ENCODE measurements around the gene ARHGEF39. TPM values are rescaled to one million over a fixed set of nuclear protein-coding genes. Genes with fewer than 3 reads are reported as not detected.
"Not testable (repeated sequence)": the region's sequence is repeated elsewhere in the genome, so short reads cannot be mapped to it uniquely, and the experiment has no call there.

The ARHGEF39 gene
- total RNA-seq, 8 experiments from 2014 or later: 0.41 to 7.2 (median 3.0) TPM

DNA sequence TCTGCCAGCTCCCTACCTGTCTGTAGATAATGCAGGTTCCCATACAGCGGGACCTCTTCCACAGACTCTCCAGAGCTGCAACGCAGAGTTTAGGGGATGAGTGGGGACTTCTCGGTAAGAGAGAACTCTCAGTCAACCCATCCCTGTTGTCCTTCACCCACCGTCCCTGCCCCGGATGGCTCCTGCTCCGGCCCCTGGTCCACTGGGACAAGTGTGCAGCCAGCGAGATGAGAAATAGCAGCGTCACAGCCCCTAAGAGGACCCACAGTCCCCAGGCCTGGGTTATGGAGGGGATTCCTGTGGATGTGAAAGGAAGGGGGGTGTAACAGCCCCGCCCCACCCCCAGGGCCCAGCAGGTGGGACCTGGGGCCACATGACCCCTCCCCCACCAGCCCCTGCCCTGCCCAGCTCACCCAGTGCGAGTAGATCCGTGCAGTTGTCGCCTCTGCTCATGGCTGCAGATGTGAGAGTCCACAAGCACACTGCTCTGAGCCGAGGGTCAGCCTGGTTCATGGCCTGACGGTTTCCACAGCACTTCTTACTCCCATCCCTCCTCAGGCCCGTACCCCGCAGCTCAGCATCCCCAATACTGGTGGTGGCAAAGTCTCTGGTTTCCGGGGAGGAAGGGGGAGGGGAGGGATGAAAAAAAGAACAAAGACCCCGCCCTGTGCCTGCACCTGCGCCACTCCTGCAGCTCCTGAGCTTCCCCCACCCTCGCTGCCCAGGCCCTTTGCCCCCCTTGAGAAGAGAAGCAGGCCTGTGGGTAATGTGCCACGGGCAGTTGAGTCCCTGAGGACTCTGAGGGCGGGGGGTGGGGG is 14.4 kb downstream of the ARHGEF39 start, which contains the start of gene SIT1:
Gene SIT1 (minus strand): TSS at position 591 of the 818 bp plus-strand sequence. CDS start 78 bp downstream, at position 513.
- Histone ChIP-seq H3K27ac (no peak within 1 kb of the TSS), H3K4me3 (no peak within 1 kb of the TSS), H3K4me1 (replicated peaks in 1 of 2) (peaks cover 8 to 10% of the 10 kb centered on the region in 2 donors)
- in situ Hi-C loops (cut with MboI; ENCODE audit: low pct_unique_long_range_greater_than_20kb in 2 of 9, low sequenced_read_pairs in 9 of 9, unreplicated experiment in 9 of 9): no loop called here
- no peak for ATAC-seq (replicated peaks in 6 of 8)
- 50 to 58% methylated on average over 2 to 3 of the region's 22 CpGs; no CpG with 5 or more reads in 8 of the 10 experiments for WGBS, 10 experiments

DNA sequence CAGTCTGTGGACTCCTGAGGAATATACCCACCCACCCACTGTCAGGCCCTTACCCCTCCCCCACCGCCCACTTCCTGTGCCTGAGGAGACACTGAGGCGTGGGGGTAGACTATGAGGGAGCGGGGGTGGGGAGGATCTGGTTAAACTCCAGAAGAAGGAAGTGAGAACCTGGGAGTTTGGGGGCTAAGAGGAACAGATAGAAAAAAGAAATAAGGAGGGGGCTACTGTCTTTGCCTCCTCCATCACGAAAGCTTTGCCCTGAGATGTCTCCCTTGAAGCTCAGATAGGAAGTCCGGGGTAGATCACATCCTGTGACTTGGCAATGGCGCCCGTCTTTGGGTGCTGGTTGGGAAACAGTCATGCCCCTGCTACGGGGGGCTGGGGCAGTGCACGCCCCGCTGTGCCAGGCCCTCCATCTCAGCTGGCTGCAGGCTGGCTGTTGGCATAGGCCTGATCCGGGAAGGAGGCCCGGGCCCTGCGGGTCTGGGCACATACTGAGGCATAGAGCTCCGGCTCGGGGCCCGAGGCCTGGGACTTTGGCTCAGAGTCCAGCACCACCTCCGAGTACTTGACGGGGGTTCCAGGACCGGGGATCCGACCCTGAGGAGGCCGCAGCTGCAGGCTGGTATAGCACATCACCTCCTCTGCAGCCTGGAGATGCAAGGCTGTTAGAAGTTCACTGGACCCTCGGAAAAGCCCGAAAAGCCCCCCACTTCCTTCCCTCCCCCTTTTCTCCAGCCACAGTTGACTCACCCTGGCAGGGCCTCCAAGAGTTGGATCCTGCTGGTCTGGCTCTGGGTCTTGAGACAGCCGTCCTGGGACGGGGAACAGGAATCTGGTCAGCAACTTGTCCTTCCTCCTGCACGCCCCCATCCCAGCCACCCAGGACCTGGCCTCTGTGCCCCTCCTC is 15.3 kb downstream of the ARHGEF39 start:
- in situ Hi-C loops (cut with MboI; ENCODE audit: low pct_unique_long_range_greater_than_20kb in 2 of 9, low sequenced_read_pairs in 9 of 9, unreplicated experiment in 9 of 9): no loop called here
- Histone ChIP-seq H3K4me1 (replicated peaks in 1 of 2) (peaks cover 8 to 10% of the 10 kb centered on the region in 2 donors), H3K27ac (no peak overlapping the region), H3K4me3 (no peak overlapping the region)
- WGBS, 10 experiments: 60 to 93% (median 85%) methylated on average over 1 to 11 of the region's 26 CpGs; no CpG with 5 or more reads in 4 of the 10 experiments
- ATAC-seq (replicated peaks in 6 of 8): no peak

DNA sequence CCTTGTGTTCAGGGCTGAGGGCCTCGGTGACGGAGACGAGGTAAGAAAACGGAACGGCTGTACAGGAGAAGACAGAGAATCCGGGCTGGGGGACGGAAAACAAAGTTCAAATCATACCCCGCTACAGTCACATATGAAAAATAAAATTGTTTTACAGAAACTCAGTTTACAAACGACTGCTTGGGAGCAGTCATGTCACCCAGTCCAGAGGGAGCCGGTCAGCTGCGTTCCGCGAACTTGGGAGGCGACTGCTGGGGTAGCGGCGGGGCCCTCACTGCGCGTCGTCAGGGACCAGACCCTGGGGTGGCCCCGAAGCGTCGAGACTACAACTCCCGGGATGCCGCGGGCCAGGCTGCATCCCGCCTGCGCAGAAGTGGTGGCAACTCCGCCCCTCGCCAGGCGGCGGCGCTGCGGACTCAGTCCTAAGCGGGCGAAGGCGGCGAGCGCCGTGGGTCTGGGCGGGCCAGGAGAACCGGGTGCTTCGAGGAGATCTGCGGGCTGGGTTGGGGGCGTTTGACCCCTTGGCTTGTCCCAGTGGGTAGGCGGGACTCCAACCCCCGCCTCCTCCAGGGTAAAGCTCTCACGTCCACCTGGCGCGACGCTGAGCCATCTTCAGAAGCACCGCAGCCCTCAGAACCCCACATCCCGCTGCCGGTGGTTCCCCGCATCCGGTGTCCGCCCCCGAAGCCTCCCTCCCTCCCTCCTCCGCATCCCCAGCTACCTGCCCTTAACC is 18.3 kb downstream of the ARHGEF39 start:
- in situ Hi-C loops (cut with MboI; ENCODE audit: low pct_unique_long_range_greater_than_20kb in 2 of 9, low sequenced_read_pairs in 9 of 9, unreplicated experiment in 9 of 9): no loop called here

DNA sequence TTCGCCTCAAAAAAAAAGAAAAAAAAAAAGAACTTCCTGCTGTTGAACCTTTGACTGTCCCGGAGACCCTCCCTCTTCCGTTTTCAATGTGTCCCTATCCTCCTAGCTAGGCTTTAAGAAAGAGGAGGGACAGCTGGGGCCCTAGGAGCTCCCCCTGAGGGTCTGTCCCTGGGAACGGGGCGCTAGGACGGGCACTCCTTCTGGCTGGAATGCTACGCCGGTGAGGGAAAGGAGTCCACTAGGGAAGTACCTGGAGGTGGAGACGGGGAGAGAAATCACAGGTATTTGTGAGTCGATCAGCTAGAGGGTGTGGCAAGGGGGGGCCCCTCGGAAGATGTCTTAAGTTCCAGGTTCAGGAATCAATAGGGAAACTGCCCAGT is 18.9 kb downstream of the ARHGEF39 start:
- peak overlapping the region; percentile 44 to 61 (median 53) for H3K4me3 ChIP-seq
- peaks cover 8 to 10% of the 10 kb centered on the region in 2 donors for H3K4me1 ChIP-seq (replicated peaks in 1 of 2)
- no peak overlapping the region for H3K27ac ChIP-seq
- ATAC-seq (replicated peaks in 6 of 8): peak; percentile 13 to 30 (median 20)
- in situ Hi-C loops (cut with MboI; ENCODE audit: low pct_unique_long_range_greater_than_20kb in 2 of 9, low sequenced_read_pairs in 9 of 9, unreplicated experiment in 9 of 9): no loop called here
- WGBS, 10 experiments: 0 to 18% (median 6%) methylated on average over 1 to 7 of the region's 11 CpGs; no CpG with 5 or more reads in 2 of the 10 experiments

More for the DNA sequence above, 18.3 kb downstream of the ARHGEF39 start:
- peak overlapping the region; percentile 44 to 61 (median 53) for H3K4me3 ChIP-seq
- peak overlapping the region; percentile 40 to 44 for H3K27ac ChIP-seq
- ATAC-seq (replicated peaks in 6 of 8): peak; percentile 94 to 98 (median 95)
- peaks cover 8 to 10% of the 10 kb centered on the region in 2 donors for H3K4me1 ChIP-seq (replicated peaks in 1 of 2)
- 0 to 16% (median 2%) methylated on average over 3 to 20 of the region's 58 CpGs; no CpG with 5 or more reads in 4 of the 10 experiments for WGBS, 10 experiments

DNA sequence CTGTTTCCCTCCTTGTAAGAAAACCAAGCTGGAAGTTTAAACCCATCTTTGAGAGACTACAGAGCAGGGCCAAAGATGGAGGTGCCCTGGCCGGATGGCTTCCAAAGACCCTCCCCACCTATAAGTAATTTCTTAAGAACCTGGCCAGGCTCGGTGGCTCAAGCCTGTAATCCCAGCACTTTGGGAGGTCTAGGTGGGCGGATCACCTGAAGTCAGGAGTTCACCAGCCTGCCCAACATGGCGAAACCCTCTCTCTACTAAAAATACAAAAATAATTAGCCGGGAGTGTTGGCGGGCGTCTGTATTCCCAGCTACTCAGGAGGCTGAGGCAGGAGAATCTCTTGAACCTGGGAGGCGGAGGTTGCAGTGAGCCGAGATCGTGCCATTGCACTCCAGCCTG is 19.3 kb downstream of the ARHGEF39 start:
- WGBS, 10 experiments: 0 to 68% (median 44%) methylated on average over 1 to 4 of the region's 10 CpGs; no CpG with 5 or more reads in 2 of the 10 experiments
- ATAC-seq (replicated peaks in 6 of 8); in situ Hi-C loops (cut with MboI; ENCODE audit: low pct_unique_long_range_greater_than_20kb in 2 of 9, low sequenced_read_pairs in 9 of 9, unreplicated experiment in 9 of 9); H3K27ac ChIP-seq: not testable (repeated sequence)
- Histone ChIP-seq H3K4me1 (replicated peaks in 1 of 2) (peaks cover 8 to 10% of the 10 kb centered on the region in 2 donors), H3K4me3 (peak overlapping the region in 4 of 5 donors; percentile 44 to 61 (median 50))

DNA sequence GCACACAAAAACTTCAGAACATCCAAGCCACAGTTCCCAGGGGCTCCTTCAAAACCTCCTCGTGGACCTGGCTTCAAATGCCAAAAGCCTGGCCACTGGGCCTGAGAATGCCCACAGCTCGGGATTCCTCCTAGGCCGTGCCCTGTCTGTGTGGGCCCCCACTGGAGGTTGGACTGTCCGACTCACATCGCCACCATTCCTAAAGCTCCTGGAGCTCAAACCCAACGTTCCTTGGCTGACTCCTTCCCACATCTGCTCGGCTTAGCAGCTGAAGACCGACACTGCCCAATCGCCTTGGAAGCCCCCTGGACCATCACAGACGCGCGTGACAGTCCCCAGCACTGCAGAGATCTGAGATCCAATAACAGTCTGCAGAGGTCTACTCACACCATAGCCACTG is 21.9 kb downstream of the ARHGEF39 start:
- Histone ChIP-seq H3K4me1 (replicated peaks in 1 of 2) (peaks cover 8 to 10% of the 10 kb centered on the region in 2 donors), H3K27ac (no peak overlapping the region), H3K4me3 (no peak overlapping the region)
- 78 to 90% (median 80%) methylated on average over 1 to 7 of the region's 12 CpGs; no CpG with 5 or more reads in 5 of the 10 experiments for WGBS, 10 experiments
- in situ Hi-C loops (cut with MboI; ENCODE audit: low pct_unique_long_range_greater_than_20kb in 2 of 9, low sequenced_read_pairs in 9 of 9, unreplicated experiment in 9 of 9): no loop called here
- ATAC-seq (replicated peaks in 6 of 8): no peak

DNA sequence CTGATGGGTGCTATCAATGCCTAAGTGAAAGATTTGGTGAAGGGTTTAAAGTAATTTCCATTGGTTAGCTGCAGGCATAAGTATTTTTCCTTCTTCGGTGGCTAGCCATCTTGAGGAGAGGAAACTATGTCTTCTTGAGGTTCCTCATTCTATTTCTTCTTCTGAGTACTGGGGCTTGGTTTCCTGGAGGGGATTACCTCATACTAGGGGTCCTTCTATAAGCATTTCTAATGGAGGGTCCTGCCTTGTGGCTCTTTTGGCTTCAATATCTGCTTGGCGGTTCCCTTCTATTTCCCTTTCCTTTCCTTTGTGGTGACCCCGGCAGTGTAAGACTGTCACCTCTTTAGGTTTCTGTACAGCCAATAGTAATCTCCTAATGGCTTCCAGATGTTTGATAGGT is 23.5 kb downstream of the ARHGEF39 start:
- H3K4me1 ChIP-seq (replicated peaks in 1 of 2); in situ Hi-C loops (cut with MboI; ENCODE audit: low pct_unique_long_range_greater_than_20kb in 2 of 9, low sequenced_read_pairs in 9 of 9, unreplicated experiment in 9 of 9); H3K4me3 ChIP-seq; ATAC-seq (replicated peaks in 6 of 8); H3K27ac ChIP-seq: not testable (repeated sequence)
- 0 to 100% (median 94%) methylated on average over 1 to 3 of the region's 3 CpGs; no CpG with 5 or more reads in 3 of the 10 experiments for WGBS, 10 experiments

DNA sequence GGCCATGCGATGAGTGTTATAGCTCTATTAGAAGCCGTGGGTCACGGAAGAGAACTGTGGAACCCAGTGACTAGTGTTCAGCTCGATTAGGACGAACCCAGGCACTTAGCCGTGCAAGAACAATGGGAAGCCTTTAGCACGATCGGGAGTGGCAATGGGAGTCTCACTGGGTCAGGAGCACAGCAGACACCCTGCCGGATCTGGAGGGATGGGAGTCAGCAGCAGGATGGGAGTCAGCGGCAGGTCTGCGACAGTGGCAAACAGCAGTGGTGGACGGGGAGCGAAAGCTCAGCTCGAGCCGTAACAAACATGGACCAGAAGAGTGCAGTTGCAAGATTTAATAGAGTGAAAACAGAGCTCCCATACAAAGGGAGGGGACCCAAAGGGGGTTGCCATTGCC is 24.6 kb downstream of the ARHGEF39 start:
- ATAC-seq (replicated peaks in 6 of 8); H3K27ac ChIP-seq; H3K4me3 ChIP-seq; in situ Hi-C loops (cut with MboI; ENCODE audit: low pct_unique_long_range_greater_than_20kb in 2 of 9, low sequenced_read_pairs in 9 of 9, unreplicated experiment in 9 of 9); H3K4me1 ChIP-seq (replicated peaks in 1 of 2): not testable (repeated sequence)
- 92 to 100% (median 93%) methylated on average over 1 to 5 of the region's 15 CpGs; no CpG with 5 or more reads in 5 of the 10 experiments for WGBS, 10 experiments

DNA sequence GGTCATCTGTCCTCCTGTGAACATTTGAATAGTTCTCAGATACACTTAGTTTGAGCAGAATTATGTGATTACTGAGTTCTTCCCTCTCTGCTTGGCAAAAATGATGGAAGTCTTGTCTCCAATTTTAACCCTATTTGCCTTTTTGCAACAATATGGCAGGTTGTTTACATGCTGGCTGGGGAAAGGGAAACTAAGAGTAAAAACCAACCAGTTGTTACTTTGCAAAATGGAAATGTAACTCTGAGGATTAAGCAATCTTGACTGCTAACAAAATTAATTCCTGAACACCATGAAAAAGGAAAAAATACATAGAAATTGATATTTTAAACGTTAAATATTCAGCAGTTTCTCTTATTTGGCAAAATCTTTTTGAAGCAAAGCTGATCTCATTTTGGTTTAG is 25.4 kb downstream of the ARHGEF39 start:
- in situ Hi-C loops (cut with MboI; ENCODE audit: low pct_unique_long_range_greater_than_20kb in 2 of 9, low sequenced_read_pairs in 9 of 9, unreplicated experiment in 9 of 9): no loop called here
- H3K4me1 ChIP-seq (replicated peaks in 1 of 2): no peaks in the 10 kb centered on the region
- H3K4me3 ChIP-seq: no peak overlapping the region
- WGBS, 10 experiments: 33 to 100% (median 73%) methylated on average over 1 of the region's 1 CpG; no CpG with 5 or more reads in 2 of the 10 experiments
- no peak overlapping the region for H3K27ac ChIP-seq
- ATAC-seq (replicated peaks in 6 of 8): no peak

DNA sequence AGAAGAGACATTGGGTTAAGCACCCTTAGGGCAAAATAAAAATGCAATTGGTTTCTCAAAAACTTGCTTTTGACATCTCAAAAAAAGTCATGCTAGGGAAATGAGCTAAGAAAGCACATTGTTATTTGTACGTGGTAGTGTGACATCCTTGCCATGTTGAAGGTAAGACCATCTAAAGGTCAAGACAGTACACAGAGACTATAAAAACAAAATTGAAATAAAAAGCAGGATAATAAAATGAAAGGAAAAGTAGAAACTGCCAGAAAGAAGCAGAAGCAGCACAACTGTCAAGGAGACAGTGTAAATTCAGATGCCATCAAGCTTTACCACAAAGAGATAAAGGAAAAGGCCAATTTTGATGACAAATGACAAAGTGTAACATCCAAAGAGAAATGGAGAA is 25.8 kb downstream of the ARHGEF39 start:
- ATAC-seq (replicated peaks in 6 of 8); H3K4me3 ChIP-seq; H3K4me1 ChIP-seq (replicated peaks in 1 of 2); H3K27ac ChIP-seq; in situ Hi-C loops (cut with MboI; ENCODE audit: low pct_unique_long_range_greater_than_20kb in 2 of 9, low sequenced_read_pairs in 9 of 9, unreplicated experiment in 9 of 9): not testable (repeated sequence)
- WGBS, 10 experiments: 43 to 100% (median 90%) methylated on average over 1 of the region's 1 CpG; no CpG with 5 or more reads in 2 of the 10 experiments

DNA sequence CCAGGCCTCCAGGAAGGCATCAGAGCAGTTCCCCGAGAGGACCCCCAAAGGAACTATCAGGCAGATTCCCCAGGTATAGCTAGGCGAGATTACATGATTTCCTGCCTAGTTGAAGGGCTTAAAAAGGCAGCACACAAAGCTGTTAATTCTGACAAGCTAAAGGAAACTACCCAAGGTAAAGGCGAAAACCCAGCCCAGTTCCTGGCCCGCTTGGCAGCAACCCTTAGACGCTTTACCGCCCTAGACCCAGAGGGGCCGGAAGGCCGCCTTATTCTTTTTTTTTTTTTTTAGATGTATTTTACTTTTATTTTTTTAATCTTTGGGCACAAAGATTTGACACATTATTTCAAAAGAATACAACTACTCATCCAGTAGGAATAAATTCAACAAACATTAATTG is 26.2 kb downstream of the ARHGEF39 start:
- H3K27ac ChIP-seq; H3K4me3 ChIP-seq; H3K4me1 ChIP-seq (replicated peaks in 1 of 2); in situ Hi-C loops (cut with MboI; ENCODE audit: low pct_unique_long_range_greater_than_20kb in 2 of 9, low sequenced_read_pairs in 9 of 9, unreplicated experiment in 9 of 9); ATAC-seq (replicated peaks in 6 of 8): not testable (repeated sequence)
- 69 to 100% (median 96%) methylated on average over 2 to 6 of the region's 8 CpGs; no CpG with 5 or more reads in 1 of the 10 experiments for WGBS, 10 experiments

DNA sequence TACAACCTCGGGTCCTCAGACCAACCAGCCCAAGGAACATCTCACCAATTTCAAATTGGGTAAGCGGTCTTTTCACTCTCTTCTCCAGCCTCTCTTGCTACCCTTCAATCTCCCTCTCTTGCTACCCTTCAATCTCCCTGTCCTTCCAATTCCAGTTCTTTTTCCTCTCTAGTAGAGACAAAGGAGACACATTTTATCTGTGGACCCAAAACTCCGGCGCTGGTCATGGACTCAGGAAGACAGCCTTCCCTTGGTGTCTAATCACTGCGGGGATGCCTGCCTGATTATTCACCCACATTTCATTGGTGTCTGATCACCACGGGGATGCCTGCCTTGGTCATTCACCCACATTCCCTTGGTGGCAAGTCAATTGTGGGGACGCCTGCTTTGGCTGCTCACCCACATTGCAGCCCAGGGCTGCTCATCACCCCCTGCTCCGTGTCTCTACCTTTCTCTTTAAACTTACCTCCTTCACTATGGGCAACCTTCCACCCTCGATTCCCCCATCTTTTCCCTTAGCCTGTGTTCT is 27.5 kb downstream of the ARHGEF39 start:
- H3K27ac ChIP-seq; H3K4me3 ChIP-seq; in situ Hi-C loops (cut with MboI; ENCODE audit: low pct_unique_long_range_greater_than_20kb in 2 of 9, low sequenced_read_pairs in 9 of 9, unreplicated experiment in 9 of 9); ATAC-seq (replicated peaks in 6 of 8); H3K4me1 ChIP-seq (replicated peaks in 1 of 2): not testable (repeated sequence)
- 20 to 100% (median 83%) methylated on average over 1 to 8 of the region's 9 CpGs; no CpG with 5 or more reads in 3 of the 10 experiments for WGBS, 10 experiments
